ENCODE results near the gene KIF1C.
A peak's percentile ranks its signal among the peaks of the same experiment; 100 is the strongest.
"Not testable (repeated sequence)": the region's sequence is repeated elsewhere in the genome, so short reads cannot be mapped to it uniquely, and the experiment has no call there.

Gene KIF1C

DNA sequence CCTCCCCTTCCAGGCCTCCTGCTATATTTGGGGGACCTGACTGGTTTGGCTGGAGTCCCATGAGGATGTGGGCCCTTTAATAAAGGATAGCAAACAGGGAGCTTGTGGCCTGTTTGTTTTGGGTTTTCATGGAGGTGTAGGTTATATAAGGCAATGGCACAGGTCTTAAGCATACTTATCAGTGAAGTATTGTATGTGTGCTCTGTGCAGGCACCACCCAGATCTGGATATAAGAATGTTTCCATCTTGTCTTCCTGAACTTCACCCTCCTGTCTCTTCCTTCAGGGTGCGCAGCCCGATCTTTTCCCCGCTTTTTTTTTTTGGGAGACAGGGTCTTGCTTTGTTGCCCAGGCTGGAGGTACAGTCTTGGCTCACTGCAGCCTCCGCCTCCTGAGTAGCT, 26.9 kb downstream of the KIF1C start:
- TF ChIP-seq GABPA (IDR thresholded peaks at IDR 0.05; ENCODE audit: low read depth): no peak
- TF ChIP-seq, protein P1, sequence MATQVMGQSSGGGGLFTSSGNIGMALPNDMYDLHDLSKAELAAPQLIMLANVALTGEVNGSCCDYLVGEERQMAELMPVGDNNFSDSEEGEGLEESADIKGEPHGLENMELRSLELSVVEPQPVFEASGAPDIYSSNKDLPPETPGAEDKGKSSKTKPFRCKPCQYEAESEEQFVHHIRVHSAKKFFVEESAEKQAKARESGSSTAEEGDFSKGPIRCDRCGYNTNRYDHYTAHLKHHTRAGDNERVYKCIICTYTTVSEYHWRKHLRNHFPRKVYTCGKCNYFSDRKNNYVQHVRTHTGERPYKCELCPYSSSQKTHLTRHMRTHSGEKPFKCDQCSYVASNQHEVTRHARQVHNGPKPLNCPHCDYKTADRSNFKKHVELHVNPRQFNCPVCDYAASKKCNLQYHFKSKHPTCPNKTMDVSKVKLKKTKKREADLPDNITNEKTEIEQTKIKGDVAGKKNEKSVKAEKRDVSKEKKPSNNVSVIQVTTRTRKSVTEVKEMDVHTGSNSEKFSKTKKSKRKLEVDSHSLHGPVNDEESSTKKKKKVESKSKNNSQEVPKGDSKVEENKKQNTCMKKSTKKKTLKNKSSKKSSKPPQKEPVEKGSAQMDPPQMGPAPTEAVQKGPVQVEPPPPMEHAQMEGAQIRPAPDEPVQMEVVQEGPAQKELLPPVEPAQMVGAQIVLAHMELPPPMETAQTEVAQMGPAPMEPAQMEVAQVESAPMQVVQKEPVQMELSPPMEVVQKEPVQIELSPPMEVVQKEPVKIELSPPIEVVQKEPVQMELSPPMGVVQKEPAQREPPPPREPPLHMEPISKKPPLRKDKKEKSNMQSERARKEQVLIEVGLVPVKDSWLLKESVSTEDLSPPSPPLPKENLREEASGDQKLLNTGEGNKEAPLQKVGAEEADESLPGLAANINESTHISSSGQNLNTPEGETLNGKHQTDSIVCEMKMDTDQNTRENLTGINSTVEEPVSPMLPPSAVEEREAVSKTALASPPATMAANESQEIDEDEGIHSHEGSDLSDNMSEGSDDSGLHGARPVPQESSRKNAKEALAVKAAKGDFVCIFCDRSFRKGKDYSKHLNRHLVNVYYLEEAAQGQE (IDR thresholded peaks at IDR 0.05; ENCODE audit: insufficient replicate concordance, low read depth): no peak
- TF ChIP-seq, protein P2, sequence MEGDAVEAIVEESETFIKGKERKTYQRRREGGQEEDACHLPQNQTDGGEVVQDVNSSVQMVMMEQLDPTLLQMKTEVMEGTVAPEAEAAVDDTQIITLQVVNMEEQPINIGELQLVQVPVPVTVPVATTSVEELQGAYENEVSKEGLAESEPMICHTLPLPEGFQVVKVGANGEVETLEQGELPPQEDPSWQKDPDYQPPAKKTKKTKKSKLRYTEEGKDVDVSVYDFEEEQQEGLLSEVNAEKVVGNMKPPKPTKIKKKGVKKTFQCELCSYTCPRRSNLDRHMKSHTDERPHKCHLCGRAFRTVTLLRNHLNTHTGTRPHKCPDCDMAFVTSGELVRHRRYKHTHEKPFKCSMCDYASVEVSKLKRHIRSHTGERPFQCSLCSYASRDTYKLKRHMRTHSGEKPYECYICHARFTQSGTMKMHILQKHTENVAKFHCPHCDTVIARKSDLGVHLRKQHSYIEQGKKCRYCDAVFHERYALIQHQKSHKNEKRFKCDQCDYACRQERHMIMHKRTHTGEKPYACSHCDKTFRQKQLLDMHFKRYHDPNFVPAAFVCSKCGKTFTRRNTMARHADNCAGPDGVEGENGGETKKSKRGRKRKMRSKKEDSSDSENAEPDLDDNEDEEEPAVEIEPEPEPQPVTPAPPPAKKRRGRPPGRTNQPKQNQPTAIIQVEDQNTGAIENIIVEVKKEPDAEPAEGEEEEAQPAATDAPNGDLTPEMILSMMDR (IDR thresholded peaks at IDR 0.05; ENCODE audit: insufficient read depth, low read length): no peak
- no peak for TF ChIP-seq POLR2AphosphoS5 (IDR thresholded peaks at IDR 0.05; ENCODE audit: low read depth)
- TF ChIP-seq SPI1 (IDR thresholded peaks at IDR 0.05; ENCODE audit: borderline replicate concordance, low read depth): no peak
- no peak overlapping the region for H3K4me3 ChIP-seq (replicated peaks; ENCODE audit: insufficient read depth, low read length)
- no peak for DNase-seq (ENCODE audit: low read depth in 1 of 2, low spot score in 1 of 2)
- H3K27ac ChIP-seq (replicated peaks): no peak overlapping the region
- no peaks in the 10 kb centered on the region for H3K27me3 ChIP-seq (ENCODE audit: insufficient read depth, poor library complexity, severe bottlenecking)

- H3K4me3 ChIP-seq (replicated peaks; ENCODE audit: insufficient read depth, low read length): no peak overlapping the region
- H3K27ac ChIP-seq (replicated peaks): no peak overlapping the region
- no peak for DNase-seq (ENCODE audit: low read depth in 1 of 2, low spot score in 1 of 2)
- TF ChIP-seq, protein P1 (IDR thresholded peaks at IDR 0.05; ENCODE audit: insufficient replicate concordance, low read depth): no peak
- no peak for TF ChIP-seq POLR2AphosphoS5 (IDR thresholded peaks at IDR 0.05; ENCODE audit: low read depth)
- no peak for TF ChIP-seq SPI1 (IDR thresholded peaks at IDR 0.05; ENCODE audit: borderline replicate concordance, low read depth)
- no peaks in the 10 kb centered on the region for H3K27me3 ChIP-seq (ENCODE audit: insufficient read depth, poor library complexity, severe bottlenecking)
Observed at GRCh38 chr17:5027299-5027698, 29.5 kb downstream of the KIF1C start.

GRCh38 chr17:5027916-5028315, 30.2 kb downstream of the KIF1C start:
- no peaks in the 10 kb centered on the region for H3K27me3 ChIP-seq (ENCODE audit: insufficient read depth, poor library complexity, severe bottlenecking)
- TF ChIP-seq SPI1 (IDR thresholded peaks at IDR 0.05; ENCODE audit: borderline replicate concordance, low read depth) (no peak), GABPA (IDR thresholded peaks at IDR 0.05; ENCODE audit: low read depth) (no peak), POLR2AphosphoS5 (IDR thresholded peaks at IDR 0.05; ENCODE audit: low read depth) (no peak)
- TF ChIP-seq, protein P2 (IDR thresholded peaks at IDR 0.05; ENCODE audit: insufficient read depth, low read length): no peak
- TF ChIP-seq, protein P1 (IDR thresholded peaks at IDR 0.05; ENCODE audit: insufficient replicate concordance, low read depth): no peak
- no peak overlapping the region for H3K4me3 ChIP-seq (replicated peaks; ENCODE audit: insufficient read depth, low read length)
- H3K27ac ChIP-seq (replicated peaks): no peak overlapping the region
- no peak for DNase-seq (ENCODE audit: low read depth in 1 of 2, low spot score in 1 of 2)

GRCh38 chr17:5030168-5030567, 32.4 kb downstream of the KIF1C start:
- H3K27me3 ChIP-seq (ENCODE audit: insufficient read depth, poor library complexity, severe bottlenecking); DNase-seq (ENCODE audit: low read depth in 1 of 2, low spot score in 1 of 2); H3K4me3 ChIP-seq (replicated peaks; ENCODE audit: insufficient read depth, low read length): not testable (repeated sequence)
- H3K27ac ChIP-seq (replicated peaks): peak overlapping the region; percentile 76

Data from HL-60 (cell line).